Measurements from ENCODE around the gene MBD3L2.
"Not testable (repeated sequence)": the region's sequence is repeated elsewhere in the genome, so short reads cannot be mapped to it uniquely, and the experiment has no call there.

Gene MBD3L2

DNA sequence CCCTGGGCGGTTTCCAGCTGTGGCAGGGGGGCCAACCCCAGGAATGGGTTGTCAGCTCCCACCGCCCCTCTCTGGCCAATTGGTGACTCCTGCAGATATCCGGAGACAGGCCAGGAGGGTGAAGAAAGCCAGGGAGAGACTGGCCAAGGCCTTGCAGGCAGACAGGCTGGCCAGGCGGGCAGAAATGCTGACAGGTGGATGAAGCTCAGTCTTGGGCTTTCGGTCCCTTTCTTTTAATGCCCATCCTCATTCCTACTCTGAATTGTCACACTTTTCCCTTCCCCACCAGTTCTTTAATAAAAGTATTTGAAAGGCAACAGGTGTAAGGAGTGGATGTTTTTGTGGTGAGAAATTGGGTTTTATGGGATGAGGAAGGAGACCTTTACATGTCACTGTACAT, 2.3 kb downstream of the MBD3L2 start:
- H3K4me1 ChIP-seq (ENCODE audit: insufficient read depth, low read length); H3K36me3 ChIP-seq (ENCODE audit: insufficient read depth, low read length); H3K9ac ChIP-seq (ENCODE audit: low read depth, low read length); H3K9me3 ChIP-seq (ENCODE audit: control insufficient read depth, insufficient read depth, low read length): not testable (repeated sequence)

DNA sequence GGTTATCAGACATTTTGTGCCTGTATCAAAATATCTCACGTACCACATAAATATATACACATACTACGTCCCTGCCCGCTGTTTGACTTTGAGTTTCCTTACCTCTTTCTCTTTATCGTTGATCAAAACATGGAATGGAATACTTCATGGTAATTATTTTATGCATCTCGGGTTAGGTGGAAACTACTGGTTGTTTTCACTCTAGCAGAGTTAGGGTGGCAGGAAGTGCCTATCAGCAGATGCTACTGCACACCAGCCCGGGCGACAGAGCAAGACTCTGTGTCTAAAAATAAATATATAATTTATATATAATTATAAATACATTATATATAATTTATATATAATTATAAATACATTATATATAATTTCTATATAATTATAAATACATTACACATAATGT, 3.8 kb downstream of the MBD3L2 start:
- not testable (repeated sequence) for H3K36me3 ChIP-seq (ENCODE audit: insufficient read depth, low read length); H3K9me3 ChIP-seq (ENCODE audit: control insufficient read depth, insufficient read depth, low read length); H3K4me1 ChIP-seq (ENCODE audit: insufficient read depth, low read length); H3K9ac ChIP-seq (ENCODE audit: low read depth, low read length)

DNA sequence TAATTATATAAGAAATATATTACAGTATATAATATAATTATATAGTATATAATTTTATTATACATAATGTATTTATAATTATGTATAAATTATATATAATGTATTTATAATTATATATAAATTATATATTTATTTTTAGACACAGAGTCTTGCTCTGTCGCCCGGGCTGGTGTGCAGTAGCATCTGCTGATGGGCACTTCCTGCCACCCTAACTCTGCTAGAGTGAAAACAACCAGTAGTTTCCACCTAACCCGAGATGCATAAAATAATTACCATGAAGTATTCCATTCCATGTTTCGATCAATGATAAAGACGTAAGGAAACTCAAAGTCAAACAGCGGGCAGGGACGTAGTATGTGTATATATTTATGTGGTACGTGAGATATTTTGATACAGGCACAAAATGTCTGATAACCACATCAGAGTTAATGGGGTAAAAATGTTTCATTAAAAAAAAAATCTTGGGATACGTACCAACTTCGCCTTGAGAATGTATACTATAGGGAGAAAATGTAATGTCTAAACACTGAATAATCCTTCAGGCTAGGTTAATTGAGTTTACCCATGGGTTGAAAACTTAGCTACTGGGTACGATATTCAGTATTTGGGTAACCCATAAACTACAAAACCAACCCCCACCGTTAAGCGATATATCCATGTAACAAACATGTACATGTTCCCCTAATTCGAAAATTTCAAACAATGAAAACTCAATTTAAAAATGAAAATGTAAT, 5.7 kb downstream of the MBD3L2 start:
- H3K9me3 ChIP-seq (ENCODE audit: control insufficient read depth, insufficient read depth, low read length); H3K36me3 ChIP-seq (ENCODE audit: insufficient read depth, low read length); H3K9ac ChIP-seq (ENCODE audit: low read depth, low read length); H3K4me1 ChIP-seq (ENCODE audit: insufficient read depth, low read length): not testable (repeated sequence)

- not testable (repeated sequence) for H3K9ac ChIP-seq (ENCODE audit: low read depth, low read length); H3K4me1 ChIP-seq (ENCODE audit: insufficient read depth, low read length); H3K36me3 ChIP-seq (ENCODE audit: insufficient read depth, low read length); H3K9me3 ChIP-seq (ENCODE audit: control insufficient read depth, insufficient read depth, low read length)
Measured at GRCh38 chr19:7055679-7056078, 6.6 kb downstream of the MBD3L2 start.

- not testable (repeated sequence) for H3K9me3 ChIP-seq (ENCODE audit: control insufficient read depth, insufficient read depth, low read length); H3K36me3 ChIP-seq (ENCODE audit: insufficient read depth, low read length); H3K4me1 ChIP-seq (ENCODE audit: insufficient read depth, low read length); H3K9ac ChIP-seq (ENCODE audit: low read depth, low read length)
Measured at GRCh38 chr19:7056371-7056770, 7.2 kb downstream of the MBD3L2 start.

DNA sequence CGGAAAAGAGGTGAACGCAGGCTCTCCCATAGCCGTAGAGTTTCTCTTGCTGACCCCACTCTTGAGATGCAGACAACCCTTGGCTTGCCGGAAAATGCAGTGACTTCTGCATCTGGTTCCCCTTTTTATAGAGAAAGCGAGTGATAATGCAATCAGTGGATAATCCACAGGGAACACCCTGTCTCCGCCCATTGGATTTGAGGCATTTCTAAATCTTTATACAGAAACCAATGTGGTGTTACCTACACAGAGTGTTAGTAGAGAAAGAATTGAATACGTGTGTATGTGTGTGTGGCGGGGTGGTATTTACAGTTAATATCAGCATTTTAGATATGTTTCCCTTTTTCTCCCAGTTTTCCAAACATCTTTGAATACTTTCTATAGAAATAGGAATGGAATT, 9.5 kb downstream of the MBD3L2 start, which contains the start of gene MBD3L3:
Gene MBD3L3, minus strand, starts transcription at position 101 of the 400 bp plus-strand sequence. Its CDS starts 71 bp downstream, at position 30.
- not testable (repeated sequence) for H3K36me3 ChIP-seq (ENCODE audit: insufficient read depth, low read length); H3K9me3 ChIP-seq (ENCODE audit: control insufficient read depth, insufficient read depth, low read length); H3K9ac ChIP-seq (ENCODE audit: low read depth, low read length); H3K4me1 ChIP-seq (ENCODE audit: insufficient read depth, low read length)

GRCh38 chr19:7059977-7060376, 10.9 kb downstream of the MBD3L2 start:
- not testable (repeated sequence) for H3K36me3 ChIP-seq (ENCODE audit: insufficient read depth, low read length); H3K4me1 ChIP-seq (ENCODE audit: insufficient read depth, low read length); H3K9me3 ChIP-seq (ENCODE audit: control insufficient read depth, insufficient read depth, low read length); H3K9ac ChIP-seq (ENCODE audit: low read depth, low read length)

DNA sequence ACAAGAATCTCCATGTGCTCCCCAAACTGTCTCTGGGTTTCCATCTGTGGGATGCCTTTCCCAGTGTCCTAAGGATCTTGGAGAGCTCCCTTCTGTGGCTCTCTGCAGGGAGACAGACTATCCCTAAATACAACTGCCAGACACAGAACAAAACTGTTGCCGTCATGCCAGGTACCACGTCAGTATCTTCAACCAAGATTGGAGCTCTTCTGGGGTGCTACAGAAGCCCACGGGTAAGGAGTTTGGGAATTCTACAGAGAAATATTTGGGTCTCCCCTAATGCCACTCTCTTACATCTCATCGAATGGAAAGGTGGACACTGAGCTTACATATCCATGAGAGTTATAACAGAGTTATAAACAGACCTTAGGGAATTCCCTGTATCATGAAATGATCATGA, 14.2 kb downstream of the MBD3L2 start:
- no peaks in the 10 kb centered on the region for H3K4me1 ChIP-seq (ENCODE audit: insufficient read depth, low read length)

DNA sequence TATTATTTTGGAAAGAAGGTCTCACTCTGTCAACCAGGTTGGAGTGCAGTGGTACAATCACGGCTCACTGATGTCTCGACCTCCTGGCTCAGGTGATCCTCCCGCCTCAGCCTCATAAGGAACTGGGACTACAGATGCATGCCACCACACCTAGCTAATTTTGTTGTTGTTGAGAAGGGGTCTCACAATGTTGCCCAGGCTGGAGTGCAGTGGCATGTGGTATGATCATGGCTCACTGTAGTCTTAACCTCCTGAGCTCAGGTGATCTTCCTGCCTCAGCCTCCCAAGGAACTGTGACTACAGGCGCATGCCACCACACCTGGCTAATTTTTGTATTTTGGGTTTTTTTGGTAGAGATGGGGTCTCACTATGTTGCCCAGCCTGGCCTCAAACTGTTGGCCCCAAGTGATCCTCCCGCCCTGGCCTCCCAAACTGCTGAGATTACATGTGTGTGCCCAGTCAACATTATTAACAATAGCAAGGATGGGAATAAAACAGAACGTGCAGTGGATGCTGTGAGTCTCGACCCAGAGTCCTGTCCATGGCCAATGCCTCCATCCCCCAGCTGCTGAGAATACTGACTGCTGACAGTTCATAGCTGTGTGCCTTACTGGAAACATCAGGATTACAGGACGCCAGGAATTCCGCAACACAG, 14.8 kb downstream of the MBD3L2 start:
- Histone ChIP-seq H3K9ac (ENCODE audit: low read depth, low read length) (no peak overlapping the region), H3K9me3 (ENCODE audit: control insufficient read depth, insufficient read depth, low read length) (no peaks in the 10 kb centered on the region), H3K36me3 (ENCODE audit: insufficient read depth, low read length) (no peaks in the 10 kb centered on the region), H3K4me1 (ENCODE audit: insufficient read depth, low read length) (no peaks in the 10 kb centered on the region; the same call in 1 of the 2 replicates)

More for the DNA sequence above, 14.2 kb downstream of the MBD3L2 start:
- Histone ChIP-seq H3K9ac (ENCODE audit: low read depth, low read length) (no peak overlapping the region), H3K36me3 (ENCODE audit: insufficient read depth, low read length) (no peaks in the 10 kb centered on the region), H3K9me3 (ENCODE audit: control insufficient read depth, insufficient read depth, low read length) (no peaks in the 10 kb centered on the region)

GRCh38 chr19:7067122-7067521, 18.0 kb downstream of the MBD3L2 start:
- H3K9me3 ChIP-seq (ENCODE audit: control insufficient read depth, insufficient read depth, low read length); H3K36me3 ChIP-seq (ENCODE audit: insufficient read depth, low read length); H3K9ac ChIP-seq (ENCODE audit: low read depth, low read length); H3K4me1 ChIP-seq (ENCODE audit: insufficient read depth, low read length): not testable (repeated sequence)

DNA sequence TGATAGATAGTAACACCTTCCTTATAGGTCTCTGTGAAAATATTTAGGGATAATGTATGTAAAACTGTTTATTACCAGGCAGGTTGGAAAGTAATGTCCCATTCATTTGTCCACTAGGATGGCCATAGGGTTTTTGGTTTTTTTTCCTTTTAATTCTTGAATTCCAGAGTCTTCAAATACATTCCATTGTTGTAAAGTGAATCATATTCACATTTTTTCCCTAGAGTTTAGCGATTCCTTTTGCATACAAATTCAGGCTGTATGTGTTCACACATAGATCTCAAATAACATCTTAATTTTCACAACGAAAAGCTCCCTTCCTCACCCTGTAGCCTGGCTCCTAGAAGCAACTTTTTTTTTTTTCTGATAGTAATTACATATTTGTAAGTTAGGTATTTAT, 18.6 kb downstream of the MBD3L2 start:
- no peaks in the 10 kb centered on the region for H3K9me3 ChIP-seq (ENCODE audit: control insufficient read depth, insufficient read depth, low read length)
- no peak overlapping the region for H3K9ac ChIP-seq (ENCODE audit: low read depth, low read length)

DNA sequence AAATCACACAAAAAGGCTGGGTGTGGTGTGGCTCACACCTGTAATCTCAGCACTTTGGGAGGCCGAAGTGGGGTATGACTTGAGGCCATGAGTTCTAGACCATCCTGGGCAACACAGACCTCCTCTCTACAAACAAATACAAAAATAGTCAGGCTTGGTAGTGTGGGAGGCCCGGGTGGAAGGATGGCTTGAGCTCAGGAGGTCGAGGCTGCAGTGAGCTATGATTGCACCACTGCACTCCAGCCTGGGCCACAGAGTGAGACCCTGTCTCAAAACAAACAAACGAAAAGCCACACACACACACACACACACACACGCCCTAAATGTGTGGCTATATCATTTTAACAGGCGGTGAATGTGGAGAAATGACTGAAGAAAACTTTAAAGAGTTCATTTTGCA, 19.5 kb downstream of the MBD3L2 start:
- H3K4me1 ChIP-seq (ENCODE audit: insufficient read depth, low read length): no peaks in the 10 kb centered on the region; the same call in 1 of the 2 replicates
- no peaks in the 10 kb centered on the region for H3K9me3 ChIP-seq (ENCODE audit: control insufficient read depth, insufficient read depth, low read length)
- H3K9ac ChIP-seq (ENCODE audit: low read depth, low read length): no peak overlapping the region
- H3K36me3 ChIP-seq (ENCODE audit: insufficient read depth, low read length): peaks cover 14% of the 10 kb centered on the region

More for the DNA sequence above, 18.6 kb downstream of the MBD3L2 start:
- H3K36me3 ChIP-seq (ENCODE audit: insufficient read depth, low read length): peaks cover 9% of the 10 kb centered on the region
- no peaks in the 10 kb centered on the region; the same call in 1 of the 2 replicates for H3K4me1 ChIP-seq (ENCODE audit: insufficient read depth, low read length)

DNA sequence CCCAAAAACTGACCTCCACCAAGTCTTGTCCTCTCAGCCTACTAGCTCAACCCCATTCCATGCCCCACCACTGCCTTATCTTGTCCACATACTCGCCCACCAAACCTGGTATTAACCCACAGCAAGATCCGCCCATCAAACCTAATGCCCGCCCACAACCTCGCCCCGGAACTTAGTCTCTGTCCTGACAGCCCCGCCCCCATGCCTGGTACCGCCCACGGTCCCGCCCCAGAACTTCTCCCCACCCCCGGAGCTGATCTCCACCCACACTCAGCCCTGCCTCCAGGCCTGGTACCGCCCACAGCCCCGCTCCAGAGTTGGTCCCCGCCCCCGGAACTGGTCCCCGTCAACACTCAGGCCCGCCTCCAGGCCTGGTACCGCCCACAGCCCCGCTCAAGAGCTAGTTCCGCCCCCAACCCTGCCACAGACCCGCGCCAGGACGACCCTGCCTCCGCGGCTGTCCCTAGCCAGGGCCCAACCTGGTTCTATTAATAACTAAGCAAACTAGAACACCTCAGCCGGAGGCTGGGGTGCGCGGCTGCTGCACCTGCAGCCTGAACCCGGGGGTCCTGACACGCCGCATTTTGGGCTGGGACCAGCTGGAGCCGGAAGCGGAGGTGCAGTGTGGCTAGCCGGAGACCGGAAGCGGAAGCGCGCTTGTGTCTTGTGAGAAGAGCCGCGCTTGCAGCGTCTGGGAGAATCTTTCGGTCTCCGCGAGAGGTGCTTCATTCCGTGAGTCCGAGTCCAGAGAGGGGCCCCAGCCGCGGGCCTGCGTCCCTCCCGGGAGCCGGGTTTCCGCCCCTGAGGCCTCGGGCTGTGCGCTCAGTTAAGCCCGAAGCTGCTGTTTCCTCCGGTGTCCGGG, 20.2 kb downstream of the MBD3L2 start, which contains the start of gene ZNF557:
Gene ZNF557, plus strand, starts transcription at position 662 of the 862 bp plus-strand sequence. CDS start 5,372 bp downstream, outside the sequence.
- Histone ChIP-seq H3K4me1 (ENCODE audit: insufficient read depth, low read length) (no peaks in the 10 kb centered on the region; the same call in 1 of the 2 replicates), H3K9ac (ENCODE audit: low read depth, low read length) (peak within 1 kb of the TSS; percentile 97)

GRCh38 chr19:7069904-7070226, 20.7 kb downstream of the MBD3L2 start:
- Histone ChIP-seq H3K9ac (ENCODE audit: low read depth, low read length) (peak overlapping the region; percentile 97), H3K4me1 (ENCODE audit: insufficient read depth, low read length) (no peaks in the 10 kb centered on the region; the same call in 1 of the 2 replicates), H3K9me3 (ENCODE audit: control insufficient read depth, insufficient read depth, low read length) (no peaks in the 10 kb centered on the region), H3K36me3 (ENCODE audit: insufficient read depth, low read length) (peaks cover 16% of the 10 kb centered on the region)

More for the DNA sequence above, 20.2 kb downstream of the MBD3L2 start, which contains the start of gene ZNF557:
- Histone ChIP-seq H3K9me3 (ENCODE audit: control insufficient read depth, insufficient read depth, low read length) (no peaks in the 10 kb centered on the region), H3K36me3 (ENCODE audit: insufficient read depth, low read length) (peaks cover 16% of the 10 kb centered on the region)

Data from ES-I3 (cell line).